NCI-H1092 (cell line): ENCODE measurements around the gene KCNJ18.
"Not testable (repeated sequence)": the region's sequence is repeated elsewhere in the genome, so short reads cannot be mapped to it uniquely, and the experiment has no call there.

ENCODE experiments used
- DNase-seq: peaks from one replicate; lab custom pipeline; 2025; lab: John Stamatoyannopoulos, UW

The KCNJ18 gene

GRCh38 chr17:21724216-21725006 lies 32.1 kb downstream of the KCNJ18 start:
- DNase-seq: not testable (repeated sequence)

- DNase-seq: not testable (repeated sequence)
Observed at GRCh38 chr17:21731076-21731475, 38.8 kb downstream of the KCNJ18 start.

GRCh38 chr17:21733931-21734330 lies 41.6 kb downstream of the KCNJ18 start:
- not testable (repeated sequence) for DNase-seq

- DNase-seq: not testable (repeated sequence)
Observed at GRCh38 chr17:21735814-21736213, 43.5 kb downstream of the KCNJ18 start.

- not testable (repeated sequence) for DNase-seq
Observed at GRCh38 chr17:21737015-21737580, 44.8 kb downstream of the KCNJ18 start.

- DNase-seq: not testable (repeated sequence)
Observed at GRCh38 chr17:21738241-21738640, 45.9 kb downstream of the KCNJ18 start.

GRCh38 chr17:21738877-21739474 lies 46.7 kb downstream of the KCNJ18 start:
- not testable (repeated sequence) for DNase-seq

- DNase-seq: not testable (repeated sequence)
Observed at GRCh38 chr17:21739485-21739884, 47.2 kb downstream of the KCNJ18 start.

GRCh38 chr17:21740836-21741235 lies 48.5 kb downstream of the KCNJ18 start:
- DNase-seq: not testable (repeated sequence)

GRCh38 chr17:21741520-21741919 lies 49.2 kb downstream of the KCNJ18 start:
- DNase-seq: not testable (repeated sequence)

- no peak for DNase-seq
Observed at GRCh38 chr17:21742326-21742725, 50.0 kb downstream of the KCNJ18 start.

GRCh38 chr17:21744151-21744550 lies 51.8 kb downstream of the KCNJ18 start:
- DNase-seq: not testable (repeated sequence)

GRCh38 chr17:21744621-21745020 lies 52.3 kb downstream of the KCNJ18 start:
- not testable (repeated sequence) for DNase-seq

GRCh38 chr17:21745385-21746054 lies 53.2 kb downstream of the KCNJ18 start:
- DNase-seq: not testable (repeated sequence)

- DNase-seq: not testable (repeated sequence)
Observed at GRCh38 chr17:21746415-21746814, 54.1 kb downstream of the KCNJ18 start.

GRCh38 chr17:21747195-21747915 lies 55.0 kb downstream of the KCNJ18 start:
- DNase-seq: not testable (repeated sequence)

GRCh38 chr17:21748686-21749085 lies 56.4 kb downstream of the KCNJ18 start:
- DNase-seq: not testable (repeated sequence)

GRCh38 chr17:21749696-21750531 lies 57.6 kb downstream of the KCNJ18 start:
- not testable (repeated sequence) for DNase-seq

GRCh38 chr17:21751111-21751510 lies 58.8 kb downstream of the KCNJ18 start:
- DNase-seq: not testable (repeated sequence)
